Progenitor cell of endocrine pancreas (in vitro differentiated cells): ENCODE results near the gene ADH1B. TPM values are rescaled to one million over a fixed set of nuclear protein-coding genes. Genes with fewer than 3 reads are reported as not detected.
"Not testable (repeated sequence)": the region's sequence is repeated elsewhere in the genome, so short reads cannot be mapped to it uniquely, and the experiment has no call there.

ENCODE experiments used
- DNase-seq: peaks from one replicate; pipeline ENCODE4 v3.0.0; 2021; ENCODE audit warnings: low spot score; ENCODE audit not compliant: unreplicated experiment
- H3K27ac Mint-ChIP-seq: 2 replicates; pipeline ENCODE4 v1.8.0; 2021; ENCODE audit warnings: mild to moderate bottlenecking, moderate library complexity, mixed read lengths
- H3K27me3 Mint-ChIP-seq: 2 replicates; pipeline ENCODE4 v1.8.0; 2021; ENCODE audit warnings: mixed read lengths
- H3K36me3 Mint-ChIP-seq: 2 replicates; pipeline ENCODE4 v1.8.0; 2022; ENCODE audit warnings: mixed read lengths; ENCODE audit not compliant: insufficient read depth
- H3K4me1 Mint-ChIP-seq: 2 replicates; pipeline ENCODE4 v1.8.0; 2021; ENCODE audit warnings: low read depth, mixed read lengths
- H3K4me3 Mint-ChIP-seq: 2 replicates; pipeline ENCODE4 v1.8.0; 2021; ENCODE audit warnings: low read depth, mild to moderate bottlenecking, moderate library complexity, mixed read lengths
- H3K9me3 Mint-ChIP-seq: 2 replicates; pipeline ENCODE4 v1.8.0; 2021; ENCODE audit warnings: low read depth, mixed read lengths
- CTCF ChIP-seq: fragments of 200-600 bp; sonication (generic); IDR thresholded peaks from one replicate; pipeline ENCODE4 v1.5.0; 2021; ENCODE audit warnings: antibody characterized with exemption, mild to moderate bottlenecking; ENCODE audit not compliant: unreplicated experiment
- total RNA-seq: library from RNA; stranded (reverse); gene quantifications from 2 replicates; pipeline ENCODE4 v1.2.1, GENCODE V29; 2021

The ADH1B gene
- total RNA-seq, 1 donor from 2014 or later: 0.53 TPM

GRCh38 chr4:99361268-99361898 lies 40.2 kb upstream of the ADH1B start:
- no peak for TF ChIP-seq CTCF
- H3K36me3 Mint-ChIP-seq: peaks cover 2% of the 10 kb centered on the region
- H3K27ac Mint-ChIP-seq: no peak overlapping the region
- peaks cover 15% of the 10 kb centered on the region for H3K9me3 Mint-ChIP-seq
- H3K4me1 Mint-ChIP-seq: no peaks in the 10 kb centered on the region
- H3K27me3 Mint-ChIP-seq: no peaks in the 10 kb centered on the region
- H3K4me3 Mint-ChIP-seq: no peak overlapping the region
- no peak for DNase-seq

GRCh38 chr4:99359480-99360204 lies 38.4 kb upstream of the ADH1B start:
- Mint-ChIP-seq H3K4me3 (no peak overlapping the region), H3K27me3 (no peaks in the 10 kb centered on the region), H3K27ac (no peak overlapping the region), H3K9me3 (peaks cover 20% of the 10 kb centered on the region), H3K36me3 (no peaks in the 10 kb centered on the region), H3K4me1 (no peaks in the 10 kb centered on the region)
- no peak for TF ChIP-seq CTCF
- no peak for DNase-seq

- Mint-ChIP-seq H3K36me3 (no peaks in the 10 kb centered on the region), H3K4me1 (peaks cover under 1% of the 10 kb centered on the region), H3K27ac (no peak overlapping the region), H3K27me3 (no peaks in the 10 kb centered on the region), H3K9me3 (peaks cover 22% of the 10 kb centered on the region), H3K4me3 (no peak overlapping the region)
- no peak for DNase-seq
- no peak for TF ChIP-seq CTCF
These were observed 36.7 kb upstream of the ADH1B start for GRCh38 chr4:99357948-99358347.

GRCh38 chr4:99356992-99357391 lies 35.8 kb upstream of the ADH1B start:
- Mint-ChIP-seq H3K27ac (no peak overlapping the region), H3K36me3 (no peaks in the 10 kb centered on the region), H3K27me3 (no peaks in the 10 kb centered on the region), H3K4me1 (peaks cover 5% of the 10 kb centered on the region), H3K4me3 (no peak overlapping the region), H3K9me3 (peaks cover 22% of the 10 kb centered on the region)
- TF ChIP-seq CTCF: no peak
- no peak for DNase-seq

- H3K4me3 Mint-ChIP-seq, H3K27me3 Mint-ChIP-seq, H3K4me1 Mint-ChIP-seq, H3K36me3 Mint-ChIP-seq, H3K27ac Mint-ChIP-seq, DNase-seq: not testable (repeated sequence)
- H3K9me3 Mint-ChIP-seq: peaks cover 22% of the 10 kb centered on the region
These were observed 34.9 kb upstream of the ADH1B start for GRCh38 chr4:99356149-99356548.
